GM12878 (cell line): ENCODE data around the gene LPIN1. TPM values are rescaled to one million over a fixed set of nuclear protein-coding genes. Genes with fewer than 3 reads are reported as not detected.
A peak's percentile ranks its signal among the peaks of the same experiment; 100 is the strongest.

ENCODE experiments used
- ATAC-seq: fragments of 200-7000 bp; cut with Tn5 transposase; 3 replicates; pipeline ENCODE4 v1.9.1; 2020; ENCODE audit warnings: mild to moderate bottlenecking, moderate library complexity
- BruUV-seq: library from RNA; stranded (reverse); fragments of 400-500 nt; replicated peaks from 2 replicates; lab custom pipeline; 2021; lab: Mats Ljungman, UMichigan
- CTCF ChIA-PET: fragments of 300-600 bp; sonication (Branson Sonifier 250); formaldehyde crosslinking; extraction: SDS; loops from one replicate; lab custom pipeline; 2021; ENCODE audit warnings: inconsistent platforms; lab: Yijun Ruan, JAX
- POLR2A ChIA-PET: fragments of 350-600 bp; formaldehyde crosslinking; extraction: SDS; loops from one replicate; lab custom pipeline; 2021; ENCODE audit warnings: inconsistent platforms; lab: Charles Lee
- RAD21 ChIA-PET: fragments of 300-600 bp; sonication (Branson Sonifier 250); formaldehyde crosslinking; loops from one replicate; lab custom pipeline; 2023; ENCODE audit warnings: antibody characterized with exemption; ENCODE audit not compliant: unreplicated experiment; lab: Charles Lee
- SMC1A ChIA-PET: fragments of 300-600 bp; sonication (Branson Sonifier 250); formaldehyde crosslinking; loops from one replicate; lab custom pipeline; 2023; ENCODE audit not compliant: unreplicated experiment, uncharacterized antibody; lab: Charles Lee
- DNase-seq: peaks from one replicate; pipeline ENCODE4 v3.0.0-alpha.2; 2011; ENCODE audit warnings: low read depth, low spot score
- FAIRE-seq: peaks from 3 replicates; lab custom pipeline; 2011; peaks lifted over from hg19 to GRCh38; lab: Jason Lieb, UNC
- H2AFZ ChIP-seq: 2 replicates; pipeline ENCODE4 v1.6.0; 2011; ENCODE audit warnings: low read depth, low read length, control low read depth; ENCODE audit not compliant: control insufficient read depth
- H3K27ac ChIP-seq: 2 replicates; pipeline ENCODE4 v1.5.1; 2011; ENCODE audit warnings: control low read depth; ENCODE audit not compliant: control insufficient read depth, insufficient read depth
- H3K27me3 ChIP-seq, 2 experiments: replicated peaks in 1 of 2; 2 replicates each; pipeline versions ENCODE4 v1.6.0 to v1.6.1; 2011; ENCODE audit warnings: low read length in 1 of 2; ENCODE audit not compliant: control insufficient read depth in 2 of 2, insufficient read depth in 2 of 2
- H3K36me3 ChIP-seq, 2 experiments: 2 replicates each; pipeline ENCODE4 v1.5.1; 2011; ENCODE audit warnings: low read length in 1 of 2; ENCODE audit not compliant: control insufficient read depth in 2 of 2, insufficient read depth in 2 of 2
- H3K4me1 ChIP-seq: 2 replicates; pipeline ENCODE4 v1.6.1; 2011; ENCODE audit warnings: mild to moderate bottlenecking, low read length, moderate library complexity, mixed read lengths; ENCODE audit not compliant: control insufficient read depth, insufficient read depth
- H3K4me2 ChIP-seq: 2 replicates; pipeline ENCODE4 v1.6.0; 2011; ENCODE audit warnings: control low read depth; ENCODE audit not compliant: control insufficient read depth, insufficient read depth
- H3K4me3 ChIP-seq: fragments of 200-600 bp; sonication (generic); 2 replicates; pipeline ENCODE4 v1.5.1; 2016
- H3K79me2 ChIP-seq: 2 replicates; pipeline ENCODE4 v1.6.0; 2011; ENCODE audit warnings: low read length; ENCODE audit not compliant: control insufficient read depth, insufficient read depth
- H3K9ac ChIP-seq: 2 replicates; pipeline ENCODE4 v1.8.0; 2011; ENCODE audit warnings: low read length, control low read depth, mixed read lengths; ENCODE audit not compliant: control insufficient read depth, insufficient read depth
- H3K9me3 ChIP-seq: replicated peaks from 3 replicates; pipeline ENCODE4 v1.5.1; 2011; ENCODE audit warnings: mild to moderate bottlenecking, low read length; ENCODE audit not compliant: control insufficient read depth, insufficient read depth
- H4K20me1 ChIP-seq: 2 replicates; pipeline ENCODE4 v1.6.0; 2011; ENCODE audit not compliant: control insufficient read depth, insufficient read depth
- NFIC ChIP-seq: IDR thresholded peaks from 2 replicates; pipeline ENCODE4 v1.6.1; 2012; ENCODE audit warnings: low read depth, mild to moderate bottlenecking, inconsistent platforms, low read length, moderate library complexity
- NR2F1 ChIP-seq: fragments of 450-650 bp; conservative IDR thresholded peaks from 2 replicates; pipeline ENCODE4 v1.6.1; 2017; ENCODE audit warnings: mild to moderate bottlenecking
- ZBED1 ChIP-seq: IDR thresholded peaks from 2 replicates; pipeline ENCODE4 v1.6.1; 2016; ENCODE audit warnings: borderline replicate concordance
- WGBS: methylation state at CpG from one replicate; pipeline ENCODE4 v1.1.6; 2016; ENCODE audit warnings: low lambda C conversion rate; ENCODE audit not compliant: insufficient replicate concordance, insufficient coverage; ENCODE audit errors: missing lambda C conversion rate; 5-methylcytosine and 5-hydroxymethylcytosine counted together
- in situ Hi-C: fragments of 300-500 bp; cut with MboI; formaldehyde crosslinking; loops from 9 replicates; pipeline ENCODE4 v1.14.3; 2018; ENCODE audit warnings: mixed read lengths
- intact Hi-C: fragments of 100-400 bp; cut with micrococcal nuclease; formaldehyde crosslinking; loops from one replicate; pipeline ENCODE4 v1.14.2; 2022; ENCODE audit not compliant: unreplicated experiment
- polyA plus RNA-seq, 11 experiments: library from polyadenylated mRNA; depleted of rRNA in 4 of 11; unstranded in 6 of 11; stranded (reverse) in 5 of 11; fragments of >200 nt; fragmentation: Nextera tagmentation in 4 of 11; fragmentation: Illumina TruSeq in 1 of 11; extraction: Ambion mirVana in 4 of 11; extraction: Trizol in 1 of 11; gene quantifications; 1 replicate in 1 of 11; 2 replicates in 10 of 11; pipeline versions ENCODE4 v1.2.1 to v1.2.3, GENCODE V29; 2011 to 2016; ENCODE audit warnings: inconsistent platforms in 2 of 11, missing spikeins in 2 of 11, low read depth in 1 of 11
- total RNA-seq, 4 experiments: library from RNA; depleted of rRNA in 3 of 4; stranded (reverse); fragments of >200 nt in 3 of 4; fragmentation: Illumina TruSeq in 1 of 4; extraction: Trizol in 1 of 4; gene quantifications; 2 replicates each; pipeline versions ENCODE4 v1.2.1 to v1.2.3, GENCODE V29; 2013 to 2021
- TF ChIP-seq, protein P1 (sequence below): fragments of 450-650 bp; IDR thresholded peaks from 2 replicates; pipeline ENCODE4 v1.6.1; 2016; ENCODE audit warnings: mild to moderate bottlenecking

The LPIN1 gene
- total and polyA plus RNA-seq, 10 of the 15 experiments (the other 5 are each of a cell fraction or from before 2014, with no cell fraction given): 18.8 to 82.5 (median 50.3) TPM

DNA sequence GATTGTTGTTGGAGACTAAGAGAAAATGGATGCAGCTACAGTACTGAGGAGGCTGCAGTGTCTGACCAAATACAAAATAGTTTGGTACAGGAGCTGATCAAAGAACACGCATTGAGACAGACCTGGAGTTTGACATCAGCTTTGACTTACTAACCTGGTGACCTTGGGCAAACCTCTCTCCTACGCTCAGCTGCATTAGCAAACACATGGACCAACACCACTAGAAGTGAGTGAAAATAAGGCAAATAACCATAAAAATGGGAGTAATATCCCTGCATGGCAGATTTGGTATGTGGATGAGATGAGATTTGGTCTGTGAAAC is 126.5 kb downstream of the LPIN1 start:
- H3K27me3 ChIP-seq: no peaks in the 10 kb centered on the region
- CTCF ChIA-PET: interaction anchor here (0.7 to 3.6 kb wide), 9 partner anchors 9 to 844 kb away, joined by 3 to 25 read pairs (median 4); partner anchors contain the start of gene TRIB2
- peaks cover 0 to 3% of the 10 kb centered on the region in 2 experiments; a peak in 2 of 4 replicates for H3K36me3 ChIP-seq
- FAIRE-seq (no peak), ATAC-seq (peak; percentile 2), DNase-seq (no peak)
- H3K4me1 ChIP-seq: peaks cover 12% of the 10 kb centered on the region
- TF ChIP-seq NR2F1: peak; percentile 74
- TF ChIP-seq NFIC: no peak
- intact Hi-C loops (no loop called here), in situ Hi-C loops (no loop called here)
- POLR2A ChIA-PET: interaction anchor here (0.5 to 1.8 kb wide), 9 partner anchors 9 to 844 kb away, joined by 3 to 6 read pairs (median 3); no protein-coding TSS in a partner anchor
- peak overlapping the region; percentile 51; the same call in 1 of the 2 replicates for H3K4me3 ChIP-seq
- H4K20me1 ChIP-seq: no peaks in the 10 kb centered on the region
- H2AFZ ChIP-seq: peak overlapping the region; percentile 63
- SMC1A ChIA-PET: interaction anchor here (0.8 to 2.8 kb wide), 23 partner anchors 8 to 844 kb away, joined by 3 to 17 read pairs (median 4); partner anchors contain the start of gene TRIB2
- H3K79me2 ChIP-seq: peaks cover 70% of the 10 kb centered on the region
- no TSS peak for BruUV-seq
- H3K27ac ChIP-seq: peak overlapping the region; percentile 48
- H3K4me2 ChIP-seq: peak overlapping the region; percentile 56
- no peak overlapping the region for H3K9ac ChIP-seq
- RAD21 ChIA-PET: interaction anchor here (0.9 to 3.1 kb wide), 11 partner anchors 10 to 844 kb away, joined by 3 to 24 read pairs (median 6); partner anchors contain the start of gene TRIB2
- H3K9me3 ChIP-seq: no peaks in the 10 kb centered on the region; the same call in 1 of the 3 replicates
- 83% methylated on average over 2 of the region's 2 CpGs for WGBS

DNA sequence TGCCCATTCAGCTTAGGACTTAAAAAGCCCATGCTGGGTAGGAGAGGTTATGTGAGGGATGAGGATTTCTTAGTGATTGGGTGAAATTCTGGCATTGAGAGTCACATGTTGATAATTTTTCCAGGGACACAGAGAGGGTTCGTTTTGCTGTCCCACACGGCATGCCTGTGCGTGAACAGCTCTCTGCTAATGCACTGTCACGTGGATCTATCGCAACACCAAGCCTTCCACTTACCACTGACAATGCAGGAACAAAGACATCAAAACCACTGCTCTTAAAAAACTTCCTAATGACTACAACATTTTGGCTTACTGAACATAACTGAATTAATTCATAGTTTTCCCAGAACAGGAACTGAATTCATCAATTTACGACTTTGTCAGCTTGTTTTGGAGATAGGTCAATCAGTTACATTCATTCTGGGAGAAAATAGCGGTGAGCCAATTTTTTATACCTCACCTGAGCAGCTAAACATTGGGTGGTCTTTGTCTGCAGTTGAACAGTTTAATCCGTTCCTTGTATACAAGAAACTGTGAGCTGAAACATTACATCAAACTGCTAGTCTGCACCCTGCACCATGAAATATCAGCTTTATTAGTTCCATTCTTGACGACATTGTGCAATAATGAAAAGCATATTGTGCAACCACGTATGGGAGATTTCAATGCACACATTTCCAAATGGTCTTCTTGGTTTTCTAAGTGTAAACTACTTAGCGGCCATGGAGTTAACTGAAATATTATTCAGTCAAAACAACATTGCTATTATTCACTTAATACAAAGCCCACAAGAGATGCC is 127.1 kb downstream of the LPIN1 start:
- SMC1A ChIA-PET: interaction anchor here (0.7 to 2.8 kb wide), 22 partner anchors 9 to 398 kb away, joined by 3 to 17 read pairs (median 4); no protein-coding TSS in a partner anchor
- no TSS peak for BruUV-seq
- H3K4me1 ChIP-seq: peaks cover 12% of the 10 kb centered on the region
- H3K4me2 ChIP-seq: no peak overlapping the region; the same call in 1 of the 2 replicates
- H2AFZ ChIP-seq: no peak overlapping the region
- H4K20me1 ChIP-seq: no peaks in the 10 kb centered on the region
- FAIRE-seq (no peak), ATAC-seq (no peak), DNase-seq (no peak)
- H3K4me3 ChIP-seq: no peak overlapping the region; the same call in 1 of the 2 replicates
- in situ Hi-C loops: no loop called here
- peaks cover 0 to 4% of the 10 kb centered on the region in 2 experiments; a peak in 2 of 4 replicates for H3K36me3 ChIP-seq
- H3K9ac ChIP-seq: no peak overlapping the region
- RAD21 ChIA-PET: interaction anchor here (0.9 to 3.1 kb wide), 11 partner anchors 10 to 843 kb away, joined by 3 to 24 read pairs (median 6); partner anchors contain the start of gene TRIB2
- TF ChIP-seq, protein P1, sequence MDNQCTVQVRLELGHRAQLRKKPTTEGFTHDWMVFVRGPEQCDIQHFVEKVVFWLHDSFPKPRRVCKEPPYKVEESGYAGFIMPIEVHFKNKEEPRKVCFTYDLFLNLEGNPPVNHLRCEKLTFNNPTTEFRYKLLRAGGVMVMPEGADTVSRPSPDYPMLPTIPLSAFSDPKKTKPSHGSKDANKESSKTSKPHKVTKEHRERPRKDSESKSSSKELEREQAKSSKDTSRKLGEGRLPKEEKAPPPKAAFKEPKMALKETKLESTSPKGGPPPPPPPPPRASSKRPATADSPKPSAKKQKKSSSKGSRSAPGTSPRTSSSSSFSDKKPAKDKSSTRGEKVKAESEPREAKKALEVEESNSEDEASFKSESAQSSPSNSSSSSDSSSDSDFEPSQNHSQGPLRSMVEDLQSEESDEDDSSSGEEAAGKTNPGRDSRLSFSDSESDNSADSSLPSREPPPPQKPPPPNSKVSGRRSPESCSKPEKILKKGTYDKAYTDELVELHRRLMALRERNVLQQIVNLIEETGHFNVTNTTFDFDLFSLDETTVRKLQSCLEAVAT: 0 out of 2 replicates have a peak, but pooled peaks have one; percentile 37
- TF ChIP-seq ZBED1: no peak
- no peak overlapping the region; the same call in 1 of the 2 replicates for H3K27ac ChIP-seq
- POLR2A ChIA-PET: interaction anchor here (0.5 to 1.8 kb wide), 8 partner anchors 10 to 844 kb away, joined by 3 to 6 read pairs (median 4); no protein-coding TSS in a partner anchor
- no peaks in the 10 kb centered on the region for H3K27me3 ChIP-seq
- peaks cover 64% of the 10 kb centered on the region for H3K79me2 ChIP-seq
- intact Hi-C loops: no loop called here
- H3K9me3 ChIP-seq: no peaks in the 10 kb centered on the region; the same call in 2 of the 3 replicates
- CTCF ChIA-PET: interaction anchor here (0.6 to 3.6 kb wide), 6 partner anchors 9 to 844 kb away, joined by 3 to 25 read pairs (median 4); partner anchors contain the start of gene TRIB2
- WGBS: 93% methylated on average over 11 of the region's 11 CpGs
